ENCODE data around the gene BTD. TPM values are rescaled to one million over a fixed set of nuclear protein-coding genes. Genes with fewer than 3 reads are reported as not detected.

Gene BTD
- total and polyA plus RNA-seq, 9 donors = 19.8 to 44.1 (median 30.2) TPM

DNA sequence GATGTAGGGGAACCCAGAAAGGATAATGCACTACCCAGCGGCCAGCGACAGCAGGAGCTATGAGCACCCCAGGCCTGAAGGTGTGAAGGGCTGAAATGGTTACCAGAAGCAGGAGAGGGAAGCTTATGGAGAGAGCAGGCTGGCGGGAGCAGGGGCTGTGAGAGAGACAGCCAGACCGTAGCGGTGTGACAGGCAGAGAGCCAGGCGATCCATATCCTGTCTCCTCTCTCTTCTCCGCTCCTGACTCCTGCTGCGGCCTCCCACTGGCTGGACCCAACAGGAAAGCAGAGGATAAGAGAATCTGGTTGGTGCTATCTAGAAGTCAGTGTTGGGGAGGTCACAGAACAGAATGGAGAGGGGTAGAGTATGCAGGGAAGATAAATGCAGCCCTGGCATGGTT, 49.9 kb downstream of the BTD start:
- WGBS, 3 donors = 81 to 91% (median 89%) methylated on average over 8 of the region's 8 CpGs
- Histone ChIP-seq H3K4me3 (no peak overlapping the region), H3K27ac (no peak overlapping the region), H3K4me1 (ENCODE audit: insufficient read depth) (peaks cover 3% of the 10 kb centered on the region), H3K9me3 (peaks cover 0 to 4% of the 10 kb centered on the region in 2 donors), H3K36me3 (no peaks in the 10 kb centered on the region), H3K27me3 (no peaks in the 10 kb centered on the region)
- no peak for TF ChIP-seq EP300 (IDR thresholded peaks at IDR 0.05)
- TF ChIP-seq, protein P1, sequence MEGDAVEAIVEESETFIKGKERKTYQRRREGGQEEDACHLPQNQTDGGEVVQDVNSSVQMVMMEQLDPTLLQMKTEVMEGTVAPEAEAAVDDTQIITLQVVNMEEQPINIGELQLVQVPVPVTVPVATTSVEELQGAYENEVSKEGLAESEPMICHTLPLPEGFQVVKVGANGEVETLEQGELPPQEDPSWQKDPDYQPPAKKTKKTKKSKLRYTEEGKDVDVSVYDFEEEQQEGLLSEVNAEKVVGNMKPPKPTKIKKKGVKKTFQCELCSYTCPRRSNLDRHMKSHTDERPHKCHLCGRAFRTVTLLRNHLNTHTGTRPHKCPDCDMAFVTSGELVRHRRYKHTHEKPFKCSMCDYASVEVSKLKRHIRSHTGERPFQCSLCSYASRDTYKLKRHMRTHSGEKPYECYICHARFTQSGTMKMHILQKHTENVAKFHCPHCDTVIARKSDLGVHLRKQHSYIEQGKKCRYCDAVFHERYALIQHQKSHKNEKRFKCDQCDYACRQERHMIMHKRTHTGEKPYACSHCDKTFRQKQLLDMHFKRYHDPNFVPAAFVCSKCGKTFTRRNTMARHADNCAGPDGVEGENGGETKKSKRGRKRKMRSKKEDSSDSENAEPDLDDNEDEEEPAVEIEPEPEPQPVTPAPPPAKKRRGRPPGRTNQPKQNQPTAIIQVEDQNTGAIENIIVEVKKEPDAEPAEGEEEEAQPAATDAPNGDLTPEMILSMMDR (IDR thresholded peaks at IDR 0.05) = no peak
- no peak for TF ChIP-seq POLR2A (IDR thresholded peaks at IDR 0.05)
- no peak for DNase-seq
- intact Hi-C loops (cut with DNase I) = no loop called here

DNA sequence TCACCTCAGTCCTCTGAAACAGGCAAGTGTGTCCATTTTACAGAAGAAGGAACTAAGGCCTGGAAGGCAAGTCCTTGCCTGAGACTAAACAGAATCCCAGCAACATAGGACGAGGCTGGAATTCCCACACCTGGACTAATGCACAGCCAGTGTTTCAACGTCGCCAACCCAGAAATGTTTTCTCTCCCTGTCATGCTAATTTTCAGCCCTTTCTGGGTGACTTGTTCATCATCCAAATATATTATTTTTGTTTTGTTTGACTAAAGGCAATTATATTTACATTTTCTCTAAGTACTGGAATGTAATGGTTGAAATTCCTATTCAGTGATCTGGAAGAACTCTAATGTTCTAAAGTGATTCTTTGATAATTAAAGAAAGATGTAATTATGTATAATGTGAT, 51.8 kb downstream of the BTD start:
- H3K4me3 ChIP-seq = no peak overlapping the region
- no peaks in the 10 kb centered on the region for H3K4me1 ChIP-seq (ENCODE audit: insufficient read depth)
- no peaks in the 10 kb centered on the region for H3K36me3 ChIP-seq
- TF ChIP-seq POLR2A (IDR thresholded peaks at IDR 0.05) (no peak), EP300 (IDR thresholded peaks at IDR 0.05) (no peak)
- TF ChIP-seq, protein P1 (IDR thresholded peaks at IDR 0.05) = no peak
- 40 to 66% (median 58%) methylated on average over 3 of the region's 3 CpGs for WGBS, 3 donors
- no peaks in the 10 kb centered on the region for H3K27me3 ChIP-seq
- no peak overlapping the region for H3K27ac ChIP-seq
- DNase-seq = no peak
- peaks cover 0 to 4% of the 10 kb centered on the region in 2 donors for H3K9me3 ChIP-seq
- intact Hi-C loops (cut with DNase I) = no loop called here

DNA sequence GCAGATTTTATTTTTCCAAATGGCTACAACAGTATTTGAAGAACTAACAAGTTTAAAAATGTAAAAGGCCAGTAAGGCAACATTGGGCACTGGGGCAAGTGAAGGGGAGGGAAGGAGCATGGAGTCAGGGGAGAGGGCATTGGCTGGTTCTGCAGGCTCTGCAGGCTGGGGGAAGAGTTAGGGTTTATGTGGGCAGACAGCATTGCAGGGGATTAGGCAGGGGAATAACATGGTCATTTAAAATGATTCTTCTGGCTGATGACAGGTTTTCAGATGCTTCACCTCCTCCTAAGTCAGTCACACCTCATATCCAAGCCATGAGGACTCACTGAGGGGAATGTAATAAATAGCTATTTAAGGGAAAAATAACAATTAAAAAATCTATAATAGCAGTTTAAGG, 52.6 kb downstream of the BTD start:
- TF ChIP-seq POLR2A (IDR thresholded peaks at IDR 0.05) = no peak
- TF ChIP-seq, protein P1 (IDR thresholded peaks at IDR 0.05) = no peak
- no peak for TF ChIP-seq EP300 (IDR thresholded peaks at IDR 0.05)
- DNase-seq = no peak
- Histone ChIP-seq H3K27me3 (no peaks in the 10 kb centered on the region), H3K9me3 (peaks cover 0 to 4% of the 10 kb centered on the region in 2 donors), H3K27ac (no peak overlapping the region), H3K4me1 (ENCODE audit: insufficient read depth) (no peaks in the 10 kb centered on the region), H3K4me3 (no peak overlapping the region), H3K36me3 (no peaks in the 10 kb centered on the region)
- intact Hi-C loops (cut with DNase I) = no loop called here

DNA sequence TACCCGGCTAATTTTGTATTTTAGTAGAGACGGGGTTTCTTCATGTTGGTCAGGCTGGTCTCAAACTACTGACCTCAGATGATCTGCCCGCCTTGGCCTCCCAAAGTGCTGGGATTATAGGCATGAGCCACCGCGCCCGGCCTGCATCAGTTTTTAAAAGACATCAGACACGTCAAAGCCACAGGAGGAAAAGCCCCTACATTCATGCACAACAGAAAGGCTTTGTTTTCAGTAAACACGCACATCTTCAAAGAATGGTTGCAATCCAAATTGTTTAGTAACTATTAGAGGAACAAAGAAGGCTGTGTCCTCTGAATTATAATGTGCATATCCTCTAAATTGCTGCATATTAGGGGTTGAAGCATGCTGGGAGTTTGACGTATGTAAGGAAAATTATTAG, 53.3 kb downstream of the BTD start:
- intact Hi-C loops (cut with DNase I) = no loop called here
- Histone ChIP-seq H3K4me1 (ENCODE audit: insufficient read depth) (no peaks in the 10 kb centered on the region), H3K4me3 (no peak overlapping the region), H3K27me3 (no peaks in the 10 kb centered on the region), H3K9me3 (peaks cover 0 to 4% of the 10 kb centered on the region in 2 donors), H3K36me3 (no peaks in the 10 kb centered on the region), H3K27ac (no peak overlapping the region)
- WGBS, 3 donors = 95 to 97% (median 96%) methylated on average over 9 of the region's 9 CpGs
- DNase-seq = no peak
- TF ChIP-seq, protein P1 (IDR thresholded peaks at IDR 0.05) = no peak
- TF ChIP-seq POLR2A (IDR thresholded peaks at IDR 0.05) (no peak), EP300 (IDR thresholded peaks at IDR 0.05) (no peak)

DNA sequence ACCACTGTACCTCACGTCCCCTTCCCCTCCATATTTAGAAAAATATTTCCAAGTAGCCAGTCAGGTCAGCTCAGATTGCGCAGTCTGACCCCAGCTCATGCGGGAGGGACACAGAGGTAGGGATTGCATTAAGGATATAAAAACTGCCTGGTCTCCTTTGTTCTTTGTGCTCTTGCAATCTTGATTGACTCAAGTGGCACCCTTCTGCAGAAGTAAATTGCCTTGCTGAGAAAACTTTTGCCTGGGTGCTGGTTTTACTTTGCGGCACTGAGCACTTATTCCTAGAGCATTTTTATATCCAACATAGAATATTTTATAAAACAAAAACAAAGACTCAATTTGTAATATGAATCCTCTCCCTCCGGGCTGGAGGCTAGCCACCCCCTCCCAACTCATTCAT, 54.8 kb downstream of the BTD start:
- no peak overlapping the region for H3K4me3 ChIP-seq
- WGBS, 3 donors = 79 to 98% (median 79%) methylated on average over 5 of the region's 5 CpGs
- TF ChIP-seq EP300 (IDR thresholded peaks at IDR 0.05) (no peak), POLR2A (IDR thresholded peaks at IDR 0.05) (no peak)
- TF ChIP-seq, protein P1 (IDR thresholded peaks at IDR 0.05) = no peak
- intact Hi-C loops (cut with DNase I) = no loop called here
- H3K9me3 ChIP-seq = peaks cover 0 to 4% of the 10 kb centered on the region in 2 donors
- no peaks in the 10 kb centered on the region for H3K36me3 ChIP-seq
- H3K27ac ChIP-seq = no peak overlapping the region
- H3K4me1 ChIP-seq (ENCODE audit: insufficient read depth) = no peaks in the 10 kb centered on the region
- DNase-seq = no peak
- no peaks in the 10 kb centered on the region for H3K27me3 ChIP-seq

Measured in ovary (tissue), 9 donors.